Activated CD4-positive, alpha-beta T cell treated with anti-CD3 and anti-CD28 coated beads, Interleukin-2, amount 10 ng/mL, durations not matched to agents 24 days and 14 days (primary cell): Measurements from ENCODE around the gene LPP. TPM values are rescaled to one million over a fixed set of nuclear protein-coding genes. Genes with fewer than 3 reads are reported as not detected.

Experiments
- DNase-seq: peaks from one replicate; pipeline ENCODE4 v3.0.0; 2022
- H3K27ac Mint-ChIP-seq: one replicate; pipeline ENCODE4 v1.8.0; 2022; ENCODE audit warnings: mild to moderate bottlenecking, mixed read lengths
- H3K27me3 Mint-ChIP-seq: one replicate; pipeline ENCODE4 v1.8.0; 2022; ENCODE audit warnings: mixed read lengths
- H3K36me3 Mint-ChIP-seq: one replicate; pipeline ENCODE4 v1.8.0; 2022; ENCODE audit warnings: low read depth, mild to moderate bottlenecking, mixed read lengths
- H3K4me1 Mint-ChIP-seq: one replicate; pipeline ENCODE4 v1.8.0; 2021; ENCODE audit warnings: mixed read lengths
- H3K4me3 Mint-ChIP-seq: one replicate; pipeline ENCODE4 v1.8.0; 2022; ENCODE audit warnings: mild to moderate bottlenecking, moderate library complexity, mixed read lengths
- H3K9me3 Mint-ChIP-seq: one replicate; pipeline ENCODE4 v1.8.0; 2021; ENCODE audit warnings: mixed read lengths
- intact Hi-C: fragments of 100-400 bp; cut with micrococcal nuclease; formaldehyde crosslinking; loops from one replicate; pipeline ENCODE4 v1.15.1; 2023
- total RNA-seq: library from RNA; stranded (reverse); gene quantifications from 2 replicates; pipeline ENCODE4 v1.2.3, GENCODE V29; 2022

LPP gene
- total RNA-seq, 1 donor from 2014 or later, result 41.4 TPM

- no peak for DNase-seq
- no peak overlapping the region for H3K4me3 Mint-ChIP-seq
- H3K9me3 Mint-ChIP-seq, result no peaks in the 10 kb centered on the region
- no peak overlapping the region for H3K27ac Mint-ChIP-seq
- no peaks in the 10 kb centered on the region for H3K36me3 Mint-ChIP-seq
- H3K4me1 Mint-ChIP-seq, result peaks cover 5% of the 10 kb centered on the region
- H3K27me3 Mint-ChIP-seq, result peaks cover 5% of the 10 kb centered on the region
- intact Hi-C loops, result no loop called here
Observed at GRCh38 chr3:188900421-188900951, 746.5 kb downstream of the LPP start.

- Mint-ChIP-seq H3K9me3 (no peaks in the 10 kb centered on the region), H3K27ac (no peak overlapping the region), H3K36me3 (no peaks in the 10 kb centered on the region), H3K4me3 (no peak overlapping the region), H3K4me1 (peaks cover 5% of the 10 kb centered on the region), H3K27me3 (peaks cover 5% of the 10 kb centered on the region)
- DNase-seq, result no peak
- intact Hi-C loops, result no loop called here
Observed at GRCh38 chr3:188901126-188901525, 747.2 kb downstream of the LPP start.

- H3K4me3 Mint-ChIP-seq, result no peak overlapping the region
- intact Hi-C loops, result no loop called here
- H3K9me3 Mint-ChIP-seq, result no peaks in the 10 kb centered on the region
- H3K27me3 Mint-ChIP-seq, result peaks cover 5% of the 10 kb centered on the region
- H3K4me1 Mint-ChIP-seq, result peaks cover 5% of the 10 kb centered on the region
- no peak for DNase-seq
- H3K27ac Mint-ChIP-seq, result no peak overlapping the region
- H3K36me3 Mint-ChIP-seq, result no peaks in the 10 kb centered on the region
Observed at GRCh38 chr3:188901671-188902287, 747.8 kb downstream of the LPP start.

GRCh38 chr3:188904670-188905069 lies 750.7 kb downstream of the LPP start:
- H3K27ac Mint-ChIP-seq, result no peak overlapping the region
- no peak for DNase-seq
- no peaks in the 10 kb centered on the region for H3K27me3 Mint-ChIP-seq
- no peaks in the 10 kb centered on the region for H3K36me3 Mint-ChIP-seq
- no peaks in the 10 kb centered on the region for H3K9me3 Mint-ChIP-seq
- intact Hi-C loops, result no loop called here
- peaks cover 10% of the 10 kb centered on the region for H3K4me1 Mint-ChIP-seq
- no peak overlapping the region for H3K4me3 Mint-ChIP-seq

GRCh38 chr3:188905547-188905946 lies 751.6 kb downstream of the LPP start:
- DNase-seq, result no peak
- intact Hi-C loops, result no loop called here
- no peaks in the 10 kb centered on the region for H3K9me3 Mint-ChIP-seq
- H3K27me3 Mint-ChIP-seq, result no peaks in the 10 kb centered on the region
- no peak overlapping the region for H3K4me3 Mint-ChIP-seq
- H3K36me3 Mint-ChIP-seq, result no peaks in the 10 kb centered on the region
- H3K27ac Mint-ChIP-seq, result no peak overlapping the region
- peaks cover 7% of the 10 kb centered on the region for H3K4me1 Mint-ChIP-seq

- Mint-ChIP-seq H3K4me3 (no peak overlapping the region), H3K27ac (no peak overlapping the region), H3K36me3 (no peaks in the 10 kb centered on the region), H3K4me1 (peaks cover 5% of the 10 kb centered on the region), H3K9me3 (no peaks in the 10 kb centered on the region), H3K27me3 (no peaks in the 10 kb centered on the region)
- DNase-seq, result no peak
- intact Hi-C loops, result no loop called here
Observed at GRCh38 chr3:188906236-188906635, 752.3 kb downstream of the LPP start.

- no peak for DNase-seq
- Mint-ChIP-seq H3K4me1 (peaks cover 5% of the 10 kb centered on the region), H3K27me3 (no peaks in the 10 kb centered on the region), H3K36me3 (no peaks in the 10 kb centered on the region), H3K27ac (no peak overlapping the region), H3K4me3 (no peak overlapping the region), H3K9me3 (no peaks in the 10 kb centered on the region)
- intact Hi-C loops, result no loop called here
Observed at GRCh38 chr3:188908002-188908850, 754.3 kb downstream of the LPP start.

GRCh38 chr3:188911026-188911850 lies 757.3 kb downstream of the LPP start:
- Mint-ChIP-seq H3K4me1 (peaks cover 24% of the 10 kb centered on the region), H3K4me3 (no peak overlapping the region), H3K36me3 (no peaks in the 10 kb centered on the region), H3K27ac (no peak overlapping the region), H3K9me3 (no peaks in the 10 kb centered on the region), H3K27me3 (no peaks in the 10 kb centered on the region)
- no peak for DNase-seq
- intact Hi-C loops, result loop anchor here (5.0 to 10.0 kb wide), 4 partner anchors 34 to 846 kb away; partner anchors contain the start of gene LPP

- H3K36me3 Mint-ChIP-seq, result no peaks in the 10 kb centered on the region
- intact Hi-C loops, result loop anchor here (5.0 to 10.0 kb wide), 4 partner anchors 36 to 848 kb away; partner anchors contain the start of gene LPP
- H3K9me3 Mint-ChIP-seq, result no peaks in the 10 kb centered on the region
- H3K27ac Mint-ChIP-seq, result no peak overlapping the region
- no peaks in the 10 kb centered on the region for H3K27me3 Mint-ChIP-seq
- H3K4me1 Mint-ChIP-seq, result peaks cover 41% of the 10 kb centered on the region
- no peak overlapping the region for H3K4me3 Mint-ChIP-seq
- DNase-seq, result no peak
Observed at GRCh38 chr3:188913084-188913483, 759.1 kb downstream of the LPP start.

GRCh38 chr3:188914552-188914951 lies 760.6 kb downstream of the LPP start:
- H3K36me3 Mint-ChIP-seq, result no peaks in the 10 kb centered on the region
- no peaks in the 10 kb centered on the region for H3K9me3 Mint-ChIP-seq
- peak overlapping the region; percentile 23 for H3K4me3 Mint-ChIP-seq
- no peak for DNase-seq
- peaks cover 37% of the 10 kb centered on the region for H3K4me1 Mint-ChIP-seq
- H3K27ac Mint-ChIP-seq, result peak overlapping the region; percentile 87
- no peaks in the 10 kb centered on the region for H3K27me3 Mint-ChIP-seq
- intact Hi-C loops, result loop anchor here (1.0 to 10.0 kb wide), 7 partner anchors 37 to 850 kb away; partner anchors contain the start of gene LPP

- Mint-ChIP-seq H3K4me3 (peak overlapping the region; percentile 13), H3K36me3 (peaks cover 2% of the 10 kb centered on the region)
Observed at GRCh38 chr3:188915127-188915526, 761.2 kb downstream of the LPP start.

GRCh38 chr3:188916934-188917401 lies 763.0 kb downstream of the LPP start:
- intact Hi-C loops, result loop anchor here (1.0 to 10.0 kb wide), 18 partner anchors 34 to 1179 kb away; partner anchors contain the start of gene LPP
- H3K4me3 Mint-ChIP-seq, result peak overlapping the region; percentile 46
- peaks cover 3% of the 10 kb centered on the region for H3K36me3 Mint-ChIP-seq

More at GRCh38 chr3:188915127-188915526, 761.2 kb downstream of the LPP start:
- Mint-ChIP-seq H3K27ac (peak overlapping the region; percentile 87), H3K9me3 (peaks cover 4% of the 10 kb centered on the region), H3K27me3 (no peaks in the 10 kb centered on the region), H3K4me1 (peaks cover 37% of the 10 kb centered on the region)
- intact Hi-C loops, result loop anchor here (1.0 to 10.0 kb wide), 9 partner anchors 162 to 992 kb away; partner anchors contain the start of gene LPP
- peak; percentile 64 for DNase-seq

GRCh38 chr3:188918093-188918492 lies 764.1 kb downstream of the LPP start:
- DNase-seq, result no peak
- peaks cover 5% of the 10 kb centered on the region for H3K36me3 Mint-ChIP-seq
- H3K4me3 Mint-ChIP-seq, result peak overlapping the region; percentile 39
- H3K4me1 Mint-ChIP-seq, result peaks cover 37% of the 10 kb centered on the region
- H3K9me3 Mint-ChIP-seq, result peaks cover 13% of the 10 kb centered on the region
- H3K27ac Mint-ChIP-seq, result peak overlapping the region; percentile 84
- H3K27me3 Mint-ChIP-seq, result no peaks in the 10 kb centered on the region
- intact Hi-C loops, result loop anchor here (5.0 to 10.0 kb wide), 6 partner anchors 407 to 941 kb away; partner anchors contain the start of gene LPP

More at GRCh38 chr3:188916934-188917401, 763.0 kb downstream of the LPP start:
- peak overlapping the region; percentile 84 for H3K27ac Mint-ChIP-seq
- peak; percentile 82 for DNase-seq
- peaks cover 37% of the 10 kb centered on the region for H3K4me1 Mint-ChIP-seq
- peaks cover 7% of the 10 kb centered on the region for H3K9me3 Mint-ChIP-seq
- H3K27me3 Mint-ChIP-seq, result no peaks in the 10 kb centered on the region
